ENCODE measurements around the gene DUOXA2.

- TF ChIP-seq CTCF (IDR thresholded peaks at IDR 0.05) (no peak), POLR2A (IDR thresholded peaks at IDR 0.05) (no peak)
Measured at GRCh38 chr15:45087513-45087912, 26.6 kb upstream of the DUOXA2 start.

Measured in thyroid gland (tissue), 4 donors.